ENCODE results near the gene EIF2S2. TPM values are rescaled to one million over a fixed set of nuclear protein-coding genes. Genes with fewer than 3 reads are reported as not detected.
A peak's percentile ranks its signal among the peaks of the same experiment; 100 is the strongest.
"Not testable (repeated sequence)": the region's sequence is repeated elsewhere in the genome, so short reads cannot be mapped to it uniquely, and the experiment has no call there.

The EIF2S2 gene
- total RNA-seq (2013): 70.6 TPM
- 10 to 100 TPM; 18.8 to 20.1 (median 18.9) TPM for polyA plus RNA-seq
- 10.9 and 20.5 TPM in 2 replicates for polyA minus RNA-seq
- total RNA-seq: 36.2 to 271 (median 53.1) reads per million in 11 experiments

GRCh38 chr20:34111702-34112599 lies at the start of gene EIF2S2:
Gene EIF2S2, minus strand, starts transcription at chr20:34112243. Its CDS starts 133 bp downstream, at chr20:34112110.
- Mint-ChIP-seq H3K27ac (peak within 1 kb of the TSS; percentile 91 to 97 (median 95)), H3K36me3 (peaks cover 8 to 21% of the 10 kb centered on the region in 2 donors), H3K27me3 (ENCODE audit: low read depth in 3 of 3) (no peaks in the 10 kb centered on the region), H3K4me3 (peak within 1 kb of the TSS; percentile 93 to 97), H3K9me3 (no peaks in the 10 kb centered on the region), H3K4me1 (peaks cover 37% of the 10 kb centered on the region)
- Histone ChIP-seq H3K4me2 (replicated peaks; ENCODE audit: extremely low read depth, low read length, poor library complexity, severe bottlenecking) (peak within 1 kb of the TSS; percentile 100), H2AFZ (ENCODE audit: insufficient read depth, low read depth, low read length, poor library complexity, severe bottlenecking) (peak within 1 kb of the TSS; percentile 97), H3K9ac (ENCODE audit: insufficient read depth, low read length, poor library complexity, severe bottlenecking) (peak within 1 kb of the TSS; percentile 91), H3K9me3 (replicated peaks in 1 of 2; ENCODE audit: control insufficient read depth in 1 of 2, insufficient read depth in 1 of 2, low read length in 2 of 2) (no peaks in the 10 kb centered on the region), H4K20me1 (ENCODE audit: insufficient read depth, low read length) (peaks cover 50% of the 10 kb centered on the region), H3K4me3 (replicated peaks in 1 of 3; ENCODE audit: low read depth in 2 of 3, low read length in 3 of 3) (peak within 1 kb of the TSS; percentile 88 to 99 (median 93)), H3K27ac (ENCODE audit: low read depth in 1 of 2, low read length in 2 of 2) (peak within 1 kb of the TSS; percentile 94), H3K79me2 (ENCODE audit: insufficient read depth, low read length) (peaks cover 51% of the 10 kb centered on the region), H3K36me3 (replicated peaks in 1 of 2; ENCODE audit: control insufficient read depth in 1 of 2, insufficient read depth in 2 of 2, low read length in 2 of 2) (peaks cover 4 to 16% of the 10 kb centered on the region in 2 donors), H3K27me3 (ENCODE audit: control insufficient read depth in 2 of 2, insufficient read depth in 2 of 2, low read length in 2 of 2) (no peaks in the 10 kb centered on the region), H3K4me1 (ENCODE audit: control insufficient read depth in 1 of 2, insufficient read depth in 2 of 2, low read length in 2 of 2) (peaks cover 19 to 39% of the 10 kb centered on the region in 2 donors)
- intact Hi-C loops (cut with micrococcal nuclease): loop anchor here (2.0 to 10.0 kb wide), 4 partner anchors 117 to 300 kb away; partner anchors contain the start of genes RALY (in 2 of the 2), AHCY (in 1 of the 2) and CHMP4B (in 1 of the 2)
- peak; percentile 99 to 100 (median 100) for DNase-seq
- under 1% methylated on average over 76 of the region's 81 CpGs for WGBS (ENCODE audit: insufficient coverage)
- no peak for TF ChIP-seq CTCF (IDR thresholded peaks at IDR 0.05)

- H3K4me1 ChIP-seq (ENCODE audit: control insufficient read depth in 1 of 2, insufficient read depth in 2 of 2, low read length in 2 of 2): peaks cover 10 to 11% of the 10 kb centered on the region in 2 donors
- H3K4me3 Mint-ChIP-seq; H4K20me1 ChIP-seq (ENCODE audit: insufficient read depth, low read length); H3K4me3 ChIP-seq (replicated peaks in 1 of 3; ENCODE audit: low read depth in 2 of 3, low read length in 3 of 3); H3K36me3 Mint-ChIP-seq; H3K9ac ChIP-seq (ENCODE audit: insufficient read depth, low read length, poor library complexity, severe bottlenecking); H3K27me3 Mint-ChIP-seq (ENCODE audit: low read depth in 3 of 3); intact Hi-C loops (cut with micrococcal nuclease); DNase-seq; H3K36me3 ChIP-seq (replicated peaks in 1 of 2; ENCODE audit: control insufficient read depth in 1 of 2, insufficient read depth in 2 of 2, low read length in 2 of 2); H3K9me3 ChIP-seq (replicated peaks in 1 of 2; ENCODE audit: control insufficient read depth in 1 of 2, insufficient read depth in 1 of 2, low read length in 2 of 2); H2AFZ ChIP-seq (ENCODE audit: insufficient read depth, low read depth, low read length, poor library complexity, severe bottlenecking); H3K79me2 ChIP-seq (ENCODE audit: insufficient read depth, low read length); H3K27ac ChIP-seq (ENCODE audit: low read depth in 1 of 2, low read length in 2 of 2); H3K4me2 ChIP-seq (replicated peaks; ENCODE audit: extremely low read depth, low read length, poor library complexity, severe bottlenecking); H3K27ac Mint-ChIP-seq; H3K27me3 ChIP-seq (ENCODE audit: control insufficient read depth in 2 of 2, insufficient read depth in 2 of 2, low read length in 2 of 2): not testable (repeated sequence)
- H3K9me3 Mint-ChIP-seq: peaks cover 0 to 14% (median 4%) of the 10 kb centered on the region in 7 donors
- H3K4me1 Mint-ChIP-seq: peaks cover 31% of the 10 kb centered on the region
- WGBS (ENCODE audit: insufficient coverage): 33% methylated on average over 8 of the region's 8 CpGs
Observed at GRCh38 chr20:34157697-34158096, 45.7 kb upstream of the EIF2S2 start.

Data from CD14-positive monocyte (primary cell).